HEK293 (cell line): Measurements from ENCODE around the gene USP2.

Source experiments
- CTCF ChIA-PET: fragments of 350-600 bp; formaldehyde crosslinking; extraction: SDS; loops from one replicate; lab custom pipeline; 2021; ENCODE audit warnings: antibody characterized with exemption; lab: Yijun Ruan, JAX
- POLR2A ChIA-PET: fragments of 300-600 bp; formaldehyde crosslinking; extraction: SDS; loops from one replicate; lab custom pipeline; 2020; ENCODE audit warnings: antibody characterized with exemption, inconsistent platforms; lab: Yijun Ruan, JAX
- H3K27ac ChIP-seq: fragments of 200-500 bp; sonication (Bioruptor generic); 2 replicates; pipeline ENCODE4 v1.5.1; 2014; ENCODE audit warnings: low read depth, low read length, control low read depth, inconsistent platforms; ENCODE audit errors: extremely low read depth
- H3K36me3 ChIP-seq, 2 experiments: fragments of 200-500 bp in 1 of 2; sonication (Bioruptor generic) in 1 of 2; 1 replicate in 1 of 2; 2 replicates in 1 of 2; pipeline ENCODE4 v1.5.1; 2014 to 2017; ENCODE audit warnings: inconsistent platforms in 2 of 2, low read length in 2 of 2; ENCODE audit not compliant: control insufficient read depth in 2 of 2, insufficient read depth in 1 of 2
- H3K4me1 ChIP-seq: fragments of 200-500 bp; sonication (Bioruptor generic); 2 replicates; pipeline ENCODE4 v1.5.1; 2014; ENCODE audit warnings: mild to moderate bottlenecking, low read length, inconsistent platforms; ENCODE audit not compliant: control insufficient read depth, insufficient read depth
- H3K4me3 ChIP-seq: 2 replicates; pipeline ENCODE4 v1.5.1; 2011; ENCODE audit warnings: low read depth, mild to moderate bottlenecking, control low read depth, low read length, moderate library complexity
- H3K9me3 ChIP-seq: fragments of 200-500 bp; sonication (Bioruptor generic); 2 replicates; pipeline ENCODE4 v1.5.1; 2014; ENCODE audit warnings: low read depth, low read length, inconsistent platforms; ENCODE audit not compliant: control insufficient read depth, insufficient read depth
- BCL11A ChIP-seq: fragments of 450-650 bp; formaldehyde crosslinking; IDR thresholded peaks from 2 replicates; pipeline ENCODE4 v1.5.1; 2016; ENCODE audit warnings: low read depth, missing biosample characterization, missing genetic modification characterization
- GLIS1 ChIP-seq: fragments of 450-650 bp; formaldehyde crosslinking; IDR thresholded peaks from 2 replicates; pipeline ENCODE4 v1.5.1; 2016; ENCODE audit warnings: missing biosample characterization, missing genetic modification characterization
- GLIS2 ChIP-seq: fragments of 450-650 bp; formaldehyde crosslinking; IDR thresholded peaks from 2 replicates; pipeline ENCODE4 v1.5.1; 2016; ENCODE audit warnings: missing biosample characterization, missing genetic modification characterization
- HIC1 ChIP-seq: fragments of 450-650 bp; formaldehyde crosslinking; IDR thresholded peaks from 2 replicates; pipeline ENCODE4 v1.5.1; 2016; ENCODE audit warnings: missing biosample characterization, missing genetic modification characterization
- SALL2 ChIP-seq: fragments of 450-650 bp; formaldehyde crosslinking; IDR thresholded peaks from 2 replicates; pipeline ENCODE4 v1.5.0; 2017; ENCODE audit warnings: missing biosample characterization, mild to moderate bottlenecking, missing genetic modification characterization, borderline replicate concordance
- SCRT2 ChIP-seq: fragments of 450-650 bp; formaldehyde crosslinking; IDR thresholded peaks from 2 replicates; pipeline ENCODE4 v1.5.1; 2016; ENCODE audit warnings: missing biosample characterization, missing genetic modification characterization
- SP2 ChIP-seq: fragments of 450-650 bp; formaldehyde crosslinking; IDR thresholded peaks from 2 replicates; pipeline ENCODE4 v1.5.1; 2016; ENCODE audit warnings: missing biosample characterization, missing genetic modification characterization
- SP3 ChIP-seq: fragments of 450-650 bp; formaldehyde crosslinking; IDR thresholded peaks from 2 replicates; pipeline ENCODE4 v1.5.1; 2016; ENCODE audit warnings: missing biosample characterization, missing genetic modification characterization
- ZBTB20 ChIP-seq: fragments of 450-650 bp; formaldehyde crosslinking; IDR thresholded peaks from 2 replicates; pipeline ENCODE4 v1.5.1; 2016; ENCODE audit warnings: missing biosample characterization, missing genetic modification characterization
- ZBTB8A ChIP-seq: fragments of 450-650 bp; formaldehyde crosslinking; IDR thresholded peaks from 2 replicates; pipeline ENCODE4 v1.5.1; 2016; ENCODE audit warnings: missing biosample characterization, missing genetic modification characterization
- ZFHX2 ChIP-seq: fragments of 450-650 bp; formaldehyde crosslinking; conservative IDR thresholded peaks from 2 replicates; pipeline ENCODE4 v1.5.1; 2016; ENCODE audit warnings: missing biosample characterization, missing genetic modification characterization
- ZFP69B ChIP-seq: fragments of 450-650 bp; formaldehyde crosslinking; IDR thresholded peaks from 2 replicates; pipeline ENCODE4 v1.5.1; 2016; ENCODE audit warnings: missing biosample characterization, missing genetic modification characterization
- ZIC2 ChIP-seq: fragments of 450-650 bp; formaldehyde crosslinking; IDR thresholded peaks from 2 replicates; pipeline ENCODE4 v1.5.1; 2016; ENCODE audit warnings: missing biosample characterization, missing genetic modification characterization
- ZNF132 ChIP-seq: fragments of 450-650 bp; formaldehyde crosslinking; IDR thresholded peaks from 2 replicates; pipeline ENCODE4 v1.5.1; 2017; ENCODE audit warnings: missing biosample characterization, missing genetic modification characterization, borderline replicate concordance
- ZNF140 ChIP-seq: fragments of 450-650 bp; formaldehyde crosslinking; IDR thresholded peaks from 2 replicates; pipeline ENCODE4 v1.5.1; 2016; ENCODE audit warnings: missing biosample characterization, missing genetic modification characterization
- ZNF169 ChIP-seq: fragments of 450-650 bp; formaldehyde crosslinking; IDR thresholded peaks from 2 replicates; pipeline ENCODE4 v1.5.1; 2016; ENCODE audit warnings: missing biosample characterization, missing genetic modification characterization
- ZNF221 ChIP-seq: fragments of 450-650 bp; formaldehyde crosslinking; IDR thresholded peaks from 2 replicates; pipeline ENCODE4 v1.5.1; 2017; ENCODE audit warnings: missing biosample characterization, missing genetic modification characterization, borderline replicate concordance
- ZNF335 ChIP-seq: fragments of 450-650 bp; formaldehyde crosslinking; conservative IDR thresholded peaks from 2 replicates; pipeline ENCODE4 v1.5.1; 2016; ENCODE audit warnings: missing biosample characterization, missing genetic modification characterization
- ZNF354C ChIP-seq: fragments of 450-650 bp; formaldehyde crosslinking; IDR thresholded peaks from 2 replicates; pipeline ENCODE4 v1.5.1; 2016; ENCODE audit warnings: missing biosample characterization, missing genetic modification characterization, low read depth, borderline replicate concordance
- ZNF37A ChIP-seq: fragments of 450-650 bp; IDR thresholded peaks from 2 replicates; pipeline ENCODE4 v1.5.1; 2018; ENCODE audit warnings: missing biosample characterization, missing genetic modification characterization
- ZNF423 ChIP-seq: fragments of 450-650 bp; formaldehyde crosslinking; IDR thresholded peaks from 2 replicates; pipeline ENCODE4 v1.5.1; 2016; ENCODE audit warnings: missing biosample characterization, missing genetic modification characterization
- ZNF449 ChIP-seq: fragments of 450-650 bp; formaldehyde crosslinking; IDR thresholded peaks from 2 replicates; pipeline ENCODE4 v1.5.1; 2017; ENCODE audit warnings: missing biosample characterization, mild to moderate bottlenecking, missing genetic modification characterization, moderate library complexity
- TF ChIP-seq, protein P1 (sequence below): fragments of 450-650 bp; formaldehyde crosslinking; optimal IDR thresholded peaks from 2 replicates; pipeline ENCODE3; 2016; ENCODE audit warnings: missing biosample characterization, mild to moderate bottlenecking, missing genetic modification characterization
- TF ChIP-seq, protein P2 (sequence below): fragments of 450-650 bp; formaldehyde crosslinking; IDR thresholded peaks from 2 replicates; pipeline ENCODE4 v1.5.1; 2016; ENCODE audit warnings: missing biosample characterization, missing genetic modification characterization, borderline replicate concordance
- TF ChIP-seq, protein P3 (sequence below): fragments of 450-650 bp; formaldehyde crosslinking; IDR thresholded peaks from 2 replicates; pipeline ENCODE4 v1.5.1; 2016; ENCODE audit warnings: missing biosample characterization, missing genetic modification characterization

The USP2 gene

DNA sequence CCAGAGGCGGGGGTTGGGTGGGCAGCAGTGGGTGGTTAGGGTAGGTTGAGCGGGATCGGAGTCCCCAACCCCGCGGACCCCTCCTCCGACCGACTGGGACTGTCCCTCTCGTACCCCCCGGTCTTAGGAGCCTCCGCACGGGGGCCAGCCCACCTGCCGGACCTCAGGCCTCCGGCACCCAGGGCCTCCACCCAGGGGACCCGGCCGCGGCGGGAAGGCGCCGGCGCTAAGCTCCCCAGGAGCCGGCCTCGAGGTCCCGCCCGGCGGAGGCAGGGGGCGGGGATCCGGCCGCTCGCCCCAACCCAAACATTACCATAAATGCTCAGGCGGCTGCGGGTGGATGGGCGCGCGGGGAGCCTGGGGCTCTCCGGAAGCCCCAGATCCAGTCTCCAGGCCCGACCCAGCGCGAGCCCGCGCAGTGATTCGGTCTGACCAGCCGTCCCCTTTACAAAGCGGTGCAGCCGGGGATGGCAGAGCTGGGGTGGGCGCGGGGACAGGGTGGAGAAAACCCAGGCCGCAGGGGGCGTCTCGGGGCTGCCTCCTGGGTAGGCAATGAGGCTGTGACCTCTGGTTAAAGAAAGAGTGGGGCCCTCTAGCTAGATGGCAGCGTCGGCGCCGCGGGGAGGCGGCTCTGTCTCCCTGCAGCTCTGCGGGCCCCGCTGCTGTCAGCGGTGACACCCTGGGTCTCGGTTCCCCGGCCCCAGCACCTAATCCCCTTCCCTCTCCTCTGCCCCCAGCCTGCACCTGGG is 60.5 kb downstream of the USP2 start:
- no peaks in the 10 kb centered on the region; the same call in 1 of the 2 replicates for H3K4me1 ChIP-seq
- CTCF ChIA-PET: interaction anchor here (0.6 to 15.8 kb wide), 22 partner anchors 12 to 426 kb away, joined by 3 to 151 read pairs (median 5); partner anchors contain the start of genes C1QTNF5, CBL and RNF26
- peak overlapping the region; percentile 21 for H3K4me3 ChIP-seq
- peak overlapping the region; percentile 57; the same call in 1 of the 2 replicates for H3K27ac ChIP-seq
- POLR2A ChIA-PET: interaction anchor here (1.0 to 1.3 kb wide), 3 partner anchors 12 to 291 kb away, joined by 3 to 4 read pairs (median 3); partner anchors contain the start of gene SLC37A4
- H3K36me3 ChIP-seq: no peaks in the 10 kb centered on the region
- no peaks in the 10 kb centered on the region for H3K9me3 ChIP-seq
- no peak for TF ChIP-seq ZNF140 (tag by site-specific recombination)
- TF ChIP-seq ZNF354C: no peak
- TF ChIP-seq HIC1: 0 out of 2 replicates have a peak, but pooled peaks have one; percentile 6
- TF ChIP-seq, protein P1, sequence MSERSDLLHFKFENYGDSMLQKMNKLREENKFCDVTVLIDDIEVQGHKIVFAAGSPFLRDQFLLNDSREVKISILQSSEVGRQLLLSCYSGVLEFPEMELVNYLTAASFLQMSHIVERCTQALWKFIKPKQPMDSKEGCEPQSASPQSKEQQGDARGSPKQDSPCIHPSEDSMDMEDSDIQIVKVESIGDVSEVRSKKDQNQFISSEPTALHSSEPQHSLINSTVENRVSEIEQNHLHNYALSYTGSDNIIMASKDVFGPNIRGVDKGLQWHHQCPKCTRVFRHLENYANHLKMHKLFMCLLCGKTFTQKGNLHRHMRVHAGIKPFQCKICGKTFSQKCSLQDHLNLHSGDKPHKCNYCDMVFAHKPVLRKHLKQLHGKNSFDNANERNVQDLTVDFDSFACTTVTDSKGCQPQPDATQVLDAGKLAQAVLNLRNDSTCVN (tag by site-specific recombination): peak; percentile 75
- TF ChIP-seq SP3 (tag by site-specific recombination): 0 out of 2 replicates have a peak, but pooled peaks have one; percentile 18
- no peak for TF ChIP-seq SCRT2 (tag by site-specific recombination)
- TF ChIP-seq GLIS2 (tag by site-specific recombination): 0 out of 2 replicates have a peak, but pooled peaks have one; percentile 19
- TF ChIP-seq SALL2 (tag by site-specific recombination): no peak
- peak; percentile 57 for TF ChIP-seq ZBTB8A (tag by site-specific recombination)
- TF ChIP-seq ZFHX2: peak; percentile 66; the same call in 1 of the 2 replicates
- no peak for TF ChIP-seq ZNF221 (tag by site-specific recombination)
- peak; percentile 15; the same call in 1 of the 2 replicates for TF ChIP-seq ZBTB20 (tag by site-specific recombination)
- TF ChIP-seq ZNF132: no peak
- peak; percentile 92 for TF ChIP-seq GLIS1
- no peak for TF ChIP-seq ZNF37A
- TF ChIP-seq ZIC2 (tag by site-specific recombination): peak; percentile 60
- peak; percentile 65 for TF ChIP-seq ZNF423
- TF ChIP-seq ZFP69B (tag by site-specific recombination): peak; percentile 62
- TF ChIP-seq, protein P2, sequence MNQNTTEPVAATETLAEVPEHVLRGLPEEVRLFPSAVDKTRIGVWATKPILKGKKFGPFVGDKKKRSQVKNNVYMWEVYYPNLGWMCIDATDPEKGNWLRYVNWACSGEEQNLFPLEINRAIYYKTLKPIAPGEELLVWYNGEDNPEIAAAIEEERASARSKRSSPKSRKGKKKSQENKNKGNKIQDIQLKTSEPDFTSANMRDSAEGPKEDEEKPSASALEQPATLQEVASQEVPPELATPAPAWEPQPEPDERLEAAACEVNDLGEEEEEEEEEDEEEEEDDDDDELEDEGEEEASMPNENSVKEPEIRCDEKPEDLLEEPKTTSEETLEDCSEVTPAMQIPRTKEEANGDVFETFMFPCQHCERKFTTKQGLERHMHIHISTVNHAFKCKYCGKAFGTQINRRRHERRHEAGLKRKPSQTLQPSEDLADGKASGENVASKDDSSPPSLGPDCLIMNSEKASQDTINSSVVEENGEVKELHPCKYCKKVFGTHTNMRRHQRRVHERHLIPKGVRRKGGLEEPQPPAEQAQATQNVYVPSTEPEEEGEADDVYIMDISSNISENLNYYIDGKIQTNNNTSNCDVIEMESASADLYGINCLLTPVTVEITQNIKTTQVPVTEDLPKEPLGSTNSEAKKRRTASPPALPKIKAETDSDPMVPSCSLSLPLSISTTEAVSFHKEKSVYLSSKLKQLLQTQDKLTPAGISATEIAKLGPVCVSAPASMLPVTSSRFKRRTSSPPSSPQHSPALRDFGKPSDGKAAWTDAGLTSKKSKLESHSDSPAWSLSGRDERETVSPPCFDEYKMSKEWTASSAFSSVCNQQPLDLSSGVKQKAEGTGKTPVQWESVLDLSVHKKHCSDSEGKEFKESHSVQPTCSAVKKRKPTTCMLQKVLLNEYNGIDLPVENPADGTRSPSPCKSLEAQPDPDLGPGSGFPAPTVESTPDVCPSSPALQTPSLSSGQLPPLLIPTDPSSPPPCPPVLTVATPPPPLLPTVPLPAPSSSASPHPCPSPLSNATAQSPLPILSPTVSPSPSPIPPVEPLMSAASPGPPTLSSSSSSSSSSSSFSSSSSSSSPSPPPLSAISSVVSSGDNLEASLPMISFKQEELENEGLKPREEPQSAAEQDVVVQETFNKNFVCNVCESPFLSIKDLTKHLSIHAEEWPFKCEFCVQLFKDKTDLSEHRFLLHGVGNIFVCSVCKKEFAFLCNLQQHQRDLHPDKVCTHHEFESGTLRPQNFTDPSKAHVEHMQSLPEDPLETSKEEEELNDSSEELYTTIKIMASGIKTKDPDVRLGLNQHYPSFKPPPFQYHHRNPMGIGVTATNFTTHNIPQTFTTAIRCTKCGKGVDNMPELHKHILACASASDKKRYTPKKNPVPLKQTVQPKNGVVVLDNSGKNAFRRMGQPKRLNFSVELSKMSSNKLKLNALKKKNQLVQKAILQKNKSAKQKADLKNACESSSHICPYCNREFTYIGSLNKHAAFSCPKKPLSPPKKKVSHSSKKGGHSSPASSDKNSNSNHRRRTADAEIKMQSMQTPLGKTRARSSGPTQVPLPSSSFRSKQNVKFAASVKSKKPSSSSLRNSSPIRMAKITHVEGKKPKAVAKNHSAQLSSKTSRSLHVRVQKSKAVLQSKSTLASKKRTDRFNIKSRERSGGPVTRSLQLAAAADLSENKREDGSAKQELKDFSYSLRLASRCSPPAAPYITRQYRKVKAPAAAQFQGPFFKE: no peak
- TF ChIP-seq, protein P3, sequence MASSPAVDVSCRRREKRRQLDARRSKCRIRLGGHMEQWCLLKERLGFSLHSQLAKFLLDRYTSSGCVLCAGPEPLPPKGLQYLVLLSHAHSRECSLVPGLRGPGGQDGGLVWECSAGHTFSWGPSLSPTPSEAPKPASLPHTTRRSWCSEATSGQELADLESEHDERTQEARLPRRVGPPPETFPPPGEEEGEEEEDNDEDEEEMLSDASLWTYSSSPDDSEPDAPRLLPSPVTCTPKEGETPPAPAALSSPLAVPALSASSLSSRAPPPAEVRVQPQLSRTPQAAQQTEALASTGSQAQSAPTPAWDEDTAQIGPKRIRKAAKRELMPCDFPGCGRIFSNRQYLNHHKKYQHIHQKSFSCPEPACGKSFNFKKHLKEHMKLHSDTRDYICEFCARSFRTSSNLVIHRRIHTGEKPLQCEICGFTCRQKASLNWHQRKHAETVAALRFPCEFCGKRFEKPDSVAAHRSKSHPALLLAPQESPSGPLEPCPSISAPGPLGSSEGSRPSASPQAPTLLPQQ (tag by site-specific recombination): peak; percentile 88
- TF ChIP-seq ZNF449 (tag by site-specific recombination): peak; percentile 39; the same call in 1 of the 2 replicates
- peak; percentile 47 for TF ChIP-seq SP2 (tag by site-specific recombination)
- no peak for TF ChIP-seq BCL11A (tag by site-specific recombination)
- TF ChIP-seq ZNF169 (tag by site-specific recombination): no peak
- peak; percentile 55 for TF ChIP-seq ZNF335 (tag by site-specific recombination)
